Tibial artery (tissue), 4 donors: Measurements from ENCODE around the gene KEL.

Experiments
- DNase-seq, 2 donors: peaks; one replicate each; pipeline ENCODE4 v3.0.0-alpha.2; 2019
- H3K27ac ChIP-seq, 2 donors: fragments of 200-600 bp; sonication (generic) in 1 of 2; 1 replicate in 1 of 2; 2 replicates in 1 of 2; pipeline ENCODE4 v1.5.1; 2018 to 2019; ENCODE audit warnings: mild to moderate bottlenecking in 1 of 2
- H3K27me3 ChIP-seq, 2 donors: fragments of 200-600 bp; sonication (generic) in 1 of 2; one replicate each; pipeline versions ENCODE4 v1.5.1 to v1.6.0; 2016 to 2019
- H3K36me3 ChIP-seq, 3 donors: fragments of 200-600 bp; sonication (generic) in 2 of 3; one replicate each; pipeline ENCODE4 v1.5.1; 2016 to 2019; ENCODE audit warnings: mild to moderate bottlenecking in 2 of 3
- H3K4me1 ChIP-seq, 4 donors: fragments of 200-600 bp; sonication (generic) in 2 of 4; 1 replicate in 3 of 4; 2 replicates in 1 of 4; pipeline ENCODE4 v1.5.1; 2016 to 2019
- H3K4me3 ChIP-seq, 2 donors: fragments of 200-600 bp; sonication (generic) in 1 of 2; 1 replicate in 1 of 2; 2 replicates in 1 of 2; pipeline ENCODE4 v1.5.1; 2018 to 2019; ENCODE audit warnings: mild to moderate bottlenecking in 2 of 2
- H3K9me3 ChIP-seq, 3 donors: fragments of 200-600 bp; sonication (generic) in 1 of 3; one replicate each; pipeline ENCODE4 v1.5.1; 2016 to 2019
- CTCF ChIP-seq, 2 experiments: fragments of 200-600 bp in 1 of 2; fragments of 450-650 bp in 1 of 2; IDR thresholded peaks; one replicate each; pipeline ENCODE4 v1.5.1; 2017 to 2019; ENCODE audit warnings: antibody characterized with exemption in 2 of 2, mild to moderate bottlenecking in 1 of 2, moderate library complexity in 1 of 2
- intact Hi-C: fragments of 100-400 bp; cut with DNase I; formaldehyde crosslinking; loops from one replicate; pipeline ENCODE4 v1.15.0; 2023; ENCODE audit warnings: low total_unique reads

The KEL gene

GRCh38 chr7:142960955-142961512 is 1.1 kb downstream of the KEL start:
- Histone ChIP-seq H3K27me3 (no peaks in the 10 kb centered on the region), H3K4me1 (no peaks in the 10 kb centered on the region), H3K27ac (no peak overlapping the region), H3K36me3 (no peaks in the 10 kb centered on the region), H3K4me3 (no peak overlapping the region), H3K9me3 (no peaks in the 10 kb centered on the region)
- intact Hi-C loops, result no loop called here
- no peak for DNase-seq
- no peak for TF ChIP-seq CTCF (IDR thresholded peaks at IDR 0.05)

GRCh38 chr7:142959202-142959601 is 3.0 kb downstream of the KEL start:
- Histone ChIP-seq H3K36me3 (no peaks in the 10 kb centered on the region), H3K27me3 (no peaks in the 10 kb centered on the region), H3K4me3 (no peak overlapping the region), H3K27ac (no peak overlapping the region), H3K4me1 (no peaks in the 10 kb centered on the region), H3K9me3 (peaks cover 0 to 4% (median 0%) of the 10 kb centered on the region in 3 donors)
- DNase-seq, result no peak
- intact Hi-C loops, result no loop called here
- no peak for TF ChIP-seq CTCF (IDR thresholded peaks at IDR 0.05)

DNA sequence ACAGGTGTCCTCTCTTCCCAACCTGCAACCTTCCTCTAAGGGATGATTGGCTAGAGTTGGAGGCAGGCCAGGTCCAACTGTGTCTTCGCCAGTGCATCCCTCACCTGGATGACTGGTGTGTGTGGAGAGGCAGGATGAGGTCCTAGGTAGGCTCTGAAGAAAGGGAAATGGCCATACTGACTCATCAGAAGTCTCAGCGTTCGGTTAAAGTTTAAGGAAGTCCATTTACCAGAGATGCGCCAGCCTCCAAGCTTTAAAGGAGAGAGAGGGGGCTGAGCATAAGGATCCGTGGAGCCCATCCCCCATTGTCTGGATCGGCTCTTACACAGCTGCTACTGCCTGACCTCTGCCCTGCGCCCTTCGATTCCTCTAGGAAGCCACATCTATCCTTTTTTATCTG is 4.4 kb downstream of the KEL start:
- Histone ChIP-seq H3K9me3 (peaks cover 0 to 4% (median 0%) of the 10 kb centered on the region in 3 donors), H3K4me3 (no peak overlapping the region), H3K4me1 (no peaks in the 10 kb centered on the region), H3K27me3 (no peaks in the 10 kb centered on the region), H3K36me3 (no peaks in the 10 kb centered on the region), H3K27ac (no peak overlapping the region)
- TF ChIP-seq CTCF (IDR thresholded peaks at IDR 0.05), result no peak
- no peak for DNase-seq
- intact Hi-C loops, result no loop called here

DNA sequence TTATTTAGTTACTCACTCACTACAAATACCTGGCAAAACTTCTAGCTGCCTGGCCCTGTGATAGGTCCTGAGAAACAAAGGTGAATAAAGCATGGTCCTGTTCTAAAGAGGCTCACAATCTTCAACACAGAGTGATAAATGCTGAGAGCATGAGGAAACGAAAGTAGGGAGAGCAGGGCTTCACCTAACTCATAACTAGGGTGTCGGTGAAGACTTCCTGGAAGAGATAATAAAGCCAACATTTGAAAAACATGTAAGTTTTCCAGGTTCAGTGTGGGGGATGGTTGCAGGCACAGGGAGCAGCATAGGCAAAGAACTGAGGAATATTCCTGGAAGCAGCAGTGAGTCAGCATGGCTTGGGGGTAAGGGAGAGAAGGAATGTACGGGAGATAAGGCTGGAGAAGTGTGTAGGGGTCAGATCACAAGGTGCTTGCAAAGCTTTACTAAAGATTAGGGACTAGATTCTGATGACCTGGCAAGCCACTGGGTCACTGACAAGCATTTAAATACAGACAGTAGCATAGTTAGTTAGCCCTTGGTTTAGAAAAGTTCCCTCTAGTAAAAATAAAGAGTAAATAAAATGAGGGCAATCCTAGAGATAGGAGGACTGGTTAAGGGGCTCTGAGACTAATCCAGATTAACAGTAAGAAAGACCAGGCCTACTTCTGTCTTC is 5.1 kb downstream of the KEL start:
- TF ChIP-seq CTCF (IDR thresholded peaks at IDR 0.05), result no peak
- H3K4me3 ChIP-seq, result no peak overlapping the region
- H3K4me1 ChIP-seq, result no peaks in the 10 kb centered on the region
- no peaks in the 10 kb centered on the region for H3K27me3 ChIP-seq
- H3K36me3 ChIP-seq, result no peaks in the 10 kb centered on the region
- H3K27ac ChIP-seq, result no peak overlapping the region
- H3K9me3 ChIP-seq, result peaks cover 0 to 4% (median 0%) of the 10 kb centered on the region in 3 donors
- no peak for DNase-seq
- intact Hi-C loops, result no loop called here

DNA sequence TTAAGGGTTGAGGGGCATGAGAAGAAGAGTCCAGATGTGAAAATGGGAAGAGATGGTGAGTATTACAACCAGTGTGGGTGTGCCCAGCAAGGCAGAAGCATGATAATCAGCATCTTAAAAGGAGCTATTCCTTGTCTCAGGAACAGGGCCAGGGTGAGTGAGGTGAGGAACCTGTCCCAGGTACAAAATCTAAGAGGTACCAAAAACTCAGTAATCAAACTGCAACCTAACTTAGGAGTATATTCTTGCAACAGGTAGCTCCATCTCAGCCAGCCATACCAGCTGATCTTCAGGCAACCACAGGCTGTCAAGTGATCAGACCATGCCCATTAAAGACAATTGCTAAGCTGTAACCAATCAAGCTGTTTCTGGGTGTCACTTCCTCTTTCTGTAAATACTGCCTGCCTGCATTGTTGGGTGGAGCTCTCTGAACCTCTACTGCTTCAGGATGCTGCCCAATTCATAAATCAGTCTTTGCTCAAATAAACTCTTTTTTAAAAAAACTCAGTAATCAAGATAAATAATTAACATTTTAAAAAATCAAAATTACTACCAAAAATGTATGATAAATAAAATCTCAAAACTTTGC is 7.4 kb downstream of the KEL start:
- Histone ChIP-seq H3K27ac (no peak overlapping the region), H3K4me3 (no peak overlapping the region), H3K27me3 (no peaks in the 10 kb centered on the region), H3K9me3 (peaks cover 0 to 4% (median 0%) of the 10 kb centered on the region in 3 donors), H3K4me1 (no peaks in the 10 kb centered on the region), H3K36me3 (no peaks in the 10 kb centered on the region)
- intact Hi-C loops, result no loop called here
- no peak for DNase-seq
- TF ChIP-seq CTCF (IDR thresholded peaks at IDR 0.05), result no peak
